ENCODE measurements around the gene XRCC1. TPM values are rescaled to one million over a fixed set of nuclear protein-coding genes. Genes with fewer than 3 reads are reported as not detected.

The XRCC1 gene
- total and polyA plus RNA-seq, 10 of the 15 experiments (the other 5 are each of a cell fraction or from before 2014, with no cell fraction given), result 2.0 to 51.1 (median 33.7) TPM

GRCh38 chr19:43551399-43552197 lies 23.7 kb downstream of the XRCC1 start:
- intact Hi-C loops (cut with micrococcal nuclease; ENCODE audit: unreplicated experiment) (no loop called here), in situ Hi-C loops (cut with MboI) (no loop called here)
- H3K79me2 ChIP-seq (ENCODE audit: control insufficient read depth, insufficient read depth, low read length), result no peaks in the 10 kb centered on the region
- ATAC-seq (no peak), DNase-seq (ENCODE audit: low read depth, low spot score) (no peak), FAIRE-seq (no peak)
- H4K20me1 ChIP-seq (ENCODE audit: control insufficient read depth, insufficient read depth), result no peaks in the 10 kb centered on the region
- no peaks in the 10 kb centered on the region for H3K27me3 ChIP-seq (replicated peaks in 1 of 2; ENCODE audit: control insufficient read depth in 2 of 2, insufficient read depth in 2 of 2, low read length in 1 of 2)
- CTCF ChIA-PET, result interaction anchor here (6.7 to 10.1 kb wide), 2 partner anchors 20 to 44 kb away, joined by 99 to 169 read pairs; partner anchors contain the start of genes IRGQ, PINLYP, XRCC1 and ZNF576
- BruUV-seq (replicated peaks), result no TSS peak
- H3K36me3 ChIP-seq (ENCODE audit: control insufficient read depth in 2 of 2, insufficient read depth in 2 of 2, low read length in 1 of 2), result peaks cover 11 to 13% of the 10 kb centered on the region in 2 experiments; a peak in 3 of 4 replicates
- H3K9ac ChIP-seq (ENCODE audit: control insufficient read depth, insufficient read depth, low read length), result no peak overlapping the region
- SMC1A ChIA-PET (ENCODE audit: uncharacterized antibody, unreplicated experiment), result no interaction called here
- no peaks in the 10 kb centered on the region for H3K4me1 ChIP-seq (ENCODE audit: control insufficient read depth, insufficient read depth, low read length)
- H2AFZ ChIP-seq (ENCODE audit: control insufficient read depth, low read depth, low read length), result no peak overlapping the region
- RAD21 ChIA-PET (ENCODE audit: unreplicated experiment), result no interaction called here
- POLR2A ChIA-PET, result no interaction called here
- no peak overlapping the region for H3K4me3 ChIP-seq
- 96% methylated on average over 23 of the region's 23 CpGs for WGBS (ENCODE audit: insufficient coverage, insufficient replicate concordance, low lambda C conversion rate, missing lambda C conversion rate)
- H3K4me2 ChIP-seq (ENCODE audit: control insufficient read depth, insufficient read depth), result no peak overlapping the region
- no peaks in the 10 kb centered on the region for H3K9me3 ChIP-seq (replicated peaks; ENCODE audit: control insufficient read depth, insufficient read depth, low read length)
- no peak overlapping the region for H3K27ac ChIP-seq (ENCODE audit: control insufficient read depth, insufficient read depth)
- no peak for TF ChIP-seq SRF (IDR thresholded peaks at IDR 0.05; ENCODE audit: low read depth in 2 of 2, low read length in 2 of 2)
- TF ChIP-seq CEBPZ (IDR thresholded peaks at IDR 0.05; ENCODE audit: low read depth, low read length), result no peak
- no peak for TF ChIP-seq MLLT1 (IDR thresholded peaks at IDR 0.05)
- TF ChIP-seq PAX5 (IDR thresholded peaks at IDR 0.05; ENCODE audit: borderline replicate concordance, low read depth, low read length), result no peak
- TF ChIP-seq PRDM15 (CRISPR knock-in tag; IDR thresholded peaks at IDR 0.05), result no peak
- TF ChIP-seq BMI1 (IDR thresholded peaks at IDR 0.05; ENCODE audit: borderline replicate concordance), result no peak
- no peak for TF ChIP-seq MEF2B (IDR thresholded peaks at IDR 0.05; ENCODE audit: partially characterized antibody, poor library complexity, severe bottlenecking)
- TF ChIP-seq ZNF274 (IDR thresholded peaks at IDR 0.05; ENCODE audit: insufficient read depth, insufficient read length), result no peak
- no peak for TF ChIP-seq ZNF622 (IDR thresholded peaks at IDR 0.05)
- no peak for TF ChIP-seq ESRRA (IDR thresholded peaks at IDR 0.05; ENCODE audit: low read length)
- TF ChIP-seq USF1 (IDR thresholded peaks at IDR 0.05; ENCODE audit: borderline replicate concordance, extremely low read length, insufficient read depth, low read depth, low read length), result no peak
- no peak for TF ChIP-seq POLR2AphosphoS2 (IDR thresholded peaks at IDR 0.05; ENCODE audit: low read depth, low read length)
- no peak for TF ChIP-seq EP300 (IDR thresholded peaks at IDR 0.05; ENCODE audit: borderline replicate concordance in 1 of 2, control insufficient read depth in 1 of 2, low read depth in 2 of 2, low read length in 2 of 2)

Data from GM12878 (cell line).